Dendritic cell treated with granulocyte-macrophage colony-stimulating factor and Interleukin-4, amounts not matched to agents 40 ng/mL and 50 ng/mL, for 4 days (primary cell): Measurements from ENCODE around the gene GGA1.

Source experiments
- H3K27ac Mint-ChIP-seq: one replicate; pipeline ENCODE4 v1.8.0; 2022; ENCODE audit warnings: mild to moderate bottlenecking, mixed read lengths
- H3K27me3 Mint-ChIP-seq: one replicate; pipeline ENCODE4 v1.8.0; 2022; ENCODE audit warnings: mild to moderate bottlenecking, mixed read lengths
- H3K36me3 Mint-ChIP-seq: one replicate; pipeline ENCODE4 v1.8.0; 2022; ENCODE audit warnings: low read depth, mixed read lengths
- H3K4me1 Mint-ChIP-seq: one replicate; pipeline ENCODE4 v1.8.0; 2022; ENCODE audit warnings: low read depth, mixed read lengths
- H3K4me3 Mint-ChIP-seq: one replicate; pipeline ENCODE4 v1.8.0; 2022; ENCODE audit warnings: mild to moderate bottlenecking, moderate library complexity, mixed read lengths
- H3K9me3 Mint-ChIP-seq: one replicate; pipeline ENCODE4 v1.8.0; 2022; ENCODE audit warnings: mixed read lengths
- intact Hi-C: fragments of 100-400 bp; cut with micrococcal nuclease; formaldehyde crosslinking; loops from one replicate; pipeline ENCODE4 v1.15.0; 2022

Gene GGA1

GRCh38 chr22:37626144-37626543, 17.5 kb downstream of the GGA1 start:
- H3K27me3 Mint-ChIP-seq = no peaks in the 10 kb centered on the region
- H3K4me1 Mint-ChIP-seq = peaks cover 60% of the 10 kb centered on the region
- peaks cover 96% of the 10 kb centered on the region for H3K36me3 Mint-ChIP-seq
- intact Hi-C loops = no loop called here
- no peak overlapping the region for H3K4me3 Mint-ChIP-seq
- no peaks in the 10 kb centered on the region for H3K9me3 Mint-ChIP-seq
- H3K27ac Mint-ChIP-seq = peak overlapping the region; percentile 59

- peaks cover 96% of the 10 kb centered on the region for H3K36me3 Mint-ChIP-seq
- peak overlapping the region; percentile 2 for H3K4me3 Mint-ChIP-seq
- H3K4me1 Mint-ChIP-seq = peaks cover 64% of the 10 kb centered on the region
- peak overlapping the region; percentile 59 for H3K27ac Mint-ChIP-seq
- no peaks in the 10 kb centered on the region for H3K9me3 Mint-ChIP-seq
- no peaks in the 10 kb centered on the region for H3K27me3 Mint-ChIP-seq
- intact Hi-C loops = no loop called here
These were observed 18.0 kb downstream of the GGA1 start for GRCh38 chr22:37626556-37627075.

GRCh38 chr22:37627121-37627520, 18.5 kb downstream of the GGA1 start:
- H3K27ac Mint-ChIP-seq = peak overlapping the region; percentile 59
- H3K4me1 Mint-ChIP-seq = peaks cover 69% of the 10 kb centered on the region
- no peaks in the 10 kb centered on the region for H3K9me3 Mint-ChIP-seq
- H3K36me3 Mint-ChIP-seq = peaks cover 96% of the 10 kb centered on the region
- no peaks in the 10 kb centered on the region for H3K27me3 Mint-ChIP-seq
- intact Hi-C loops = no loop called here
- H3K4me3 Mint-ChIP-seq = peak overlapping the region; percentile 2

GRCh38 chr22:37627545-37627944, 18.9 kb downstream of the GGA1 start:
- Mint-ChIP-seq H3K27me3 (no peaks in the 10 kb centered on the region), H3K27ac (peak overlapping the region; percentile 59), H3K4me1 (peaks cover 74% of the 10 kb centered on the region), H3K4me3 (no peak overlapping the region), H3K9me3 (no peaks in the 10 kb centered on the region), H3K36me3 (peaks cover 96% of the 10 kb centered on the region)
- intact Hi-C loops = no loop called here

GRCh38 chr22:37628830-37629229, 20.2 kb downstream of the GGA1 start:
- intact Hi-C loops = no loop called here
- Mint-ChIP-seq H3K4me3 (no peak overlapping the region), H3K4me1 (peaks cover 82% of the 10 kb centered on the region), H3K27me3 (no peaks in the 10 kb centered on the region), H3K9me3 (no peaks in the 10 kb centered on the region), H3K27ac (no peak overlapping the region), H3K36me3 (peaks cover 92% of the 10 kb centered on the region)

- intact Hi-C loops = loop anchor here (10.0 kb wide), 1 partner anchor 105 kb away; no protein-coding TSS in a partner anchor
- peaks cover 83% of the 10 kb centered on the region for H3K4me1 Mint-ChIP-seq
- H3K9me3 Mint-ChIP-seq = no peaks in the 10 kb centered on the region
- H3K4me3 Mint-ChIP-seq = no peak overlapping the region
- H3K27ac Mint-ChIP-seq = no peak overlapping the region
- H3K27me3 Mint-ChIP-seq = no peaks in the 10 kb centered on the region
- peaks cover 81% of the 10 kb centered on the region for H3K36me3 Mint-ChIP-seq
These were observed 21.3 kb downstream of the GGA1 start for GRCh38 chr22:37629928-37630327.

GRCh38 chr22:37630839-37631435, 22.3 kb downstream of the GGA1 start:
- Mint-ChIP-seq H3K36me3 (peaks cover 71% of the 10 kb centered on the region), H3K4me3 (no peak overlapping the region), H3K27me3 (no peaks in the 10 kb centered on the region), H3K27ac (peak overlapping the region; percentile 87), H3K9me3 (no peaks in the 10 kb centered on the region), H3K4me1 (peaks cover 82% of the 10 kb centered on the region)
- intact Hi-C loops = loop anchor here (10.0 kb wide), 1 partner anchor 104 kb away; no protein-coding TSS in a partner anchor

GRCh38 chr22:37631448-37632173, 23.0 kb downstream of the GGA1 start:
- intact Hi-C loops = loop anchor here (10.0 kb wide), 1 partner anchor 103 kb away; no protein-coding TSS in a partner anchor
- H3K4me3 Mint-ChIP-seq = peak overlapping the region; percentile 44

GRCh38 chr22:37632174-37633088, 23.8 kb downstream of the GGA1 start:
- intact Hi-C loops = loop anchor here (10.0 kb wide), 1 partner anchor 102 kb away; no protein-coding TSS in a partner anchor
- H3K27me3 Mint-ChIP-seq = no peaks in the 10 kb centered on the region
- peak overlapping the region; percentile 62 for H3K4me3 Mint-ChIP-seq
- H3K36me3 Mint-ChIP-seq = peaks cover 56% of the 10 kb centered on the region
- H3K9me3 Mint-ChIP-seq = no peaks in the 10 kb centered on the region
- H3K27ac Mint-ChIP-seq = peak overlapping the region; percentile 87
- H3K4me1 Mint-ChIP-seq = peaks cover 82% of the 10 kb centered on the region

More at GRCh38 chr22:37631448-37632173, 23.0 kb downstream of the GGA1 start:
- peaks cover 64% of the 10 kb centered on the region for H3K36me3 Mint-ChIP-seq
- H3K9me3 Mint-ChIP-seq = no peaks in the 10 kb centered on the region
- peak overlapping the region; percentile 87 for H3K27ac Mint-ChIP-seq
- H3K27me3 Mint-ChIP-seq = no peaks in the 10 kb centered on the region
- H3K4me1 Mint-ChIP-seq = peaks cover 82% of the 10 kb centered on the region

- Mint-ChIP-seq H3K4me1 (peaks cover 82% of the 10 kb centered on the region), H3K36me3 (peaks cover 53% of the 10 kb centered on the region), H3K4me3 (peak overlapping the region; percentile 62), H3K27me3 (no peaks in the 10 kb centered on the region), H3K27ac (peak overlapping the region; percentile 87), H3K9me3 (no peaks in the 10 kb centered on the region)
- intact Hi-C loops = loop anchor here (10.0 kb wide), 1 partner anchor 102 kb away; no protein-coding TSS in a partner anchor
These were observed 24.5 kb downstream of the GGA1 start for GRCh38 chr22:37633089-37633624.

- Mint-ChIP-seq H3K4me3 (peak overlapping the region; percentile 62), H3K36me3 (peaks cover 48% of the 10 kb centered on the region), H3K9me3 (no peaks in the 10 kb centered on the region), H3K4me1 (peaks cover 82% of the 10 kb centered on the region), H3K27me3 (no peaks in the 10 kb centered on the region), H3K27ac (peak overlapping the region; percentile 87)
- intact Hi-C loops = loop anchor here (10.0 kb wide), 1 partner anchor 101 kb away; no protein-coding TSS in a partner anchor
These were observed 25.2 kb downstream of the GGA1 start for GRCh38 chr22:37633625-37634416.

- Mint-ChIP-seq H3K9me3 (no peaks in the 10 kb centered on the region), H3K27ac (peak overlapping the region; percentile 87), H3K4me3 (peak overlapping the region; percentile 62), H3K36me3 (peaks cover 47% of the 10 kb centered on the region), H3K27me3 (no peaks in the 10 kb centered on the region), H3K4me1 (peaks cover 84% of the 10 kb centered on the region)
- intact Hi-C loops = loop anchor here (10.0 kb wide), 1 partner anchor 100 kb away; no protein-coding TSS in a partner anchor
These were observed 25.8 kb downstream of the GGA1 start for GRCh38 chr22:37634417-37634924.
